Keratinocyte (primary cell): ENCODE data around the gene PHLPP1. TPM values are rescaled to one million over a fixed set of nuclear protein-coding genes. Genes with fewer than 3 reads are reported as not detected.
A peak's percentile ranks its signal among the peaks of the same experiment; 100 is the strongest.

Experiments used
- DNase-seq: peaks from one replicate; pipeline ENCODE4 v3.0.0-alpha.2; 2011; ENCODE audit warnings: low read depth, missing footprints, low spot score
- FAIRE-seq: peaks from 2 replicates; lab custom pipeline; 2011; peaks lifted over from hg19 to GRCh38; lab: Jason Lieb, UNC
- H2AFZ ChIP-seq: 2 replicates; pipeline ENCODE4 v1.6.0; 2012; ENCODE audit warnings: low read length, control low read depth, inconsistent platforms; ENCODE audit not compliant: control insufficient read depth
- H3K27ac ChIP-seq: 2 replicates; pipeline ENCODE4 v1.5.1; 2011; ENCODE audit warnings: low read length; ENCODE audit not compliant: control insufficient read depth, insufficient read depth
- H3K27me3 ChIP-seq: 3 replicates; pipeline ENCODE4 v1.6.0; 2011; ENCODE audit warnings: low read length; ENCODE audit not compliant: control insufficient read depth, insufficient read depth; ENCODE audit errors: extremely low read depth
- H3K36me3 ChIP-seq, 2 experiments: 2 replicates in 1 of 2; 3 replicates in 1 of 2; pipeline ENCODE4 v1.5.1; 2011; ENCODE audit warnings: low read length in 2 of 2, mild to moderate bottlenecking in 1 of 2; ENCODE audit not compliant: control insufficient read depth in 2 of 2, insufficient read depth in 2 of 2; ENCODE audit errors: extremely low read depth in 1 of 2
- H3K4me1 ChIP-seq: 3 replicates; pipeline ENCODE4 v1.5.1; 2011; ENCODE audit warnings: low read length; ENCODE audit not compliant: control insufficient read depth, insufficient read depth; ENCODE audit errors: extremely low read depth
- H3K4me2 ChIP-seq: 3 replicates; pipeline ENCODE4 v1.6.0; 2011; ENCODE audit warnings: low read depth, low read length; ENCODE audit not compliant: control insufficient read depth, insufficient read depth; ENCODE audit errors: extremely low read depth
- H3K4me3 ChIP-seq, 3 experiments: fragments of 200-600 bp in 1 of 3; sonication (generic) in 1 of 3; 2 replicates in 2 of 3; 3 replicates in 1 of 3; pipeline ENCODE4 v1.5.1; 2011 to 2016; ENCODE audit warnings: low read length in 3 of 3, mild to moderate bottlenecking in 3 of 3, control low read depth in 2 of 3, inconsistent platforms in 1 of 3, low read depth in 1 of 3, mixed read lengths in 1 of 3, mixed run types in 1 of 3, moderate library complexity in 1 of 3; ENCODE audit not compliant: control insufficient read depth in 2 of 3, insufficient read depth in 2 of 3; ENCODE audit errors: extremely low read depth in 1 of 3
- H3K79me2 ChIP-seq: 2 replicates; pipeline ENCODE4 v1.6.0; 2012; ENCODE audit warnings: low read length; ENCODE audit not compliant: control insufficient read depth, insufficient read depth
- H3K9ac ChIP-seq: 3 replicates; pipeline ENCODE4 v1.6.0; 2011; ENCODE audit warnings: low read length; ENCODE audit not compliant: control insufficient read depth, insufficient read depth; ENCODE audit errors: extremely low read depth
- H3K9me1 ChIP-seq: 3 replicates; pipeline ENCODE4 v1.6.0; 2011; ENCODE audit warnings: low read length; ENCODE audit not compliant: control insufficient read depth, insufficient read depth; ENCODE audit errors: extremely low read depth
- H3K9me3 ChIP-seq: 2 replicates; pipeline ENCODE4 v1.5.1; 2012; ENCODE audit warnings: low read depth, low read length; ENCODE audit not compliant: control insufficient read depth
- H4K20me1 ChIP-seq: 3 replicates; pipeline ENCODE4 v1.6.0; 2011; ENCODE audit warnings: low read length; ENCODE audit not compliant: control insufficient read depth, insufficient read depth; ENCODE audit errors: extremely low read depth
- EZH2 ChIP-seq: IDR thresholded peaks from one replicate; pipeline ENCODE4 v1.6.1; 2012; ENCODE audit warnings: inconsistent platforms, mild to moderate bottlenecking, low read length, moderate library complexity
- dilution Hi-C: fragments of 300-500 bp; cut with MboI; formaldehyde crosslinking; loops from one replicate; pipeline ENCODE4 v1.7.0; 2020; ENCODE audit warnings: low sequenced_read_pairs; ENCODE audit not compliant: extremely low pct_ligation_motif_present
- polyA plus RNA-seq, 5 experiments: library from polyadenylated mRNA; depleted of rRNA in 3 of 5; stranded (reverse) in 3 of 5; stranded (forward) in 1 of 5; unstranded in 1 of 5; fragments of >200 nt; gene quantifications; 1 replicate in 1 of 5; 2 replicates in 3 of 5; 3 replicates in 1 of 5; pipeline versions ENCODE4 v1.2.1 to v1.2.3, GENCODE V29; 2011 to 2012; ENCODE audit warnings: missing spikeins in 2 of 5, low read depth in 1 of 5, low replicate concordance in 1 of 5
- TF ChIP-seq, protein P1 (sequence below), 3 experiments: IDR thresholded peaks in 1 of 3; conservative IDR thresholded peaks in 1 of 3; optimal IDR thresholded peaks in 1 of 3; 2 replicates in 2 of 3; 3 replicates in 1 of 3; pipeline versions ENCODE3 to v1.5.1; 2011; ENCODE audit warnings: low read length in 3 of 3, mild to moderate bottlenecking in 3 of 3, moderate library complexity in 2 of 3, control low read depth in 1 of 3, inconsistent platforms in 1 of 3; ENCODE audit not compliant: insufficient read depth in 2 of 3; ENCODE audit errors: extremely low read depth in 1 of 3

PHLPP1 gene
- polyA plus RNA-seq, 1 donor (not counting 4 experiments of a cell fraction or from before 2014, with no cell fraction given) = 8.4 TPM

DNA sequence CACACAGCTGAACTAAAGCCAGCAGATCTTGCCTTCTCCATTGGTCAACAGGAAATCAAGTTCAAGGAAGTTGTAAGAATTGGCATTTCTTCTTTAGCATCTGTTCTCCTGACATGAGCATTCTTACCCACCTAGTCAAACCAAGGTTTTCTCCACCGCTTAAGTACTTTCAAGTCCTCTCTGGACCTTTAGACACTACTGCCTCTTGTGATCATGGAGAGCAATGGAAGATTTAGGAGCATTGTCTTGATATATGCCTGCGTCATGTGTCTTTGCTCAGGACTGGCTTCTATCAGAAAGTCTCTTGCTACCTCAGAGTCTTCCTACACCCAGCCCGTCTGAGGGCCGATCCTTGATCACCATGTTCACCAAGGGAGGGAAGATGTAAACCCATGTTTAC is 262.2 kb downstream of the PHLPP1 start:
- Histone ChIP-seq H4K20me1 (no peaks in the 10 kb centered on the region), H3K79me2 (no peaks in the 10 kb centered on the region), H3K9me1 (no peaks in the 10 kb centered on the region), H3K4me1 (peaks cover 10% of the 10 kb centered on the region), H3K9ac (no peak overlapping the region), H3K36me3 (peaks cover 5 to 15% of the 10 kb centered on the region in 2 experiments), H3K9me3 (no peaks in the 10 kb centered on the region), H3K27me3 (no peaks in the 10 kb centered on the region), H3K4me2 (no peak overlapping the region), H3K4me3 (no peak overlapping the region), H3K27ac (no peak overlapping the region), H2AFZ (no peak overlapping the region)
- dilution Hi-C loops = no loop called here
- FAIRE-seq = peak; percentile 5
- DNase-seq = no peak
- TF ChIP-seq, protein P1, sequence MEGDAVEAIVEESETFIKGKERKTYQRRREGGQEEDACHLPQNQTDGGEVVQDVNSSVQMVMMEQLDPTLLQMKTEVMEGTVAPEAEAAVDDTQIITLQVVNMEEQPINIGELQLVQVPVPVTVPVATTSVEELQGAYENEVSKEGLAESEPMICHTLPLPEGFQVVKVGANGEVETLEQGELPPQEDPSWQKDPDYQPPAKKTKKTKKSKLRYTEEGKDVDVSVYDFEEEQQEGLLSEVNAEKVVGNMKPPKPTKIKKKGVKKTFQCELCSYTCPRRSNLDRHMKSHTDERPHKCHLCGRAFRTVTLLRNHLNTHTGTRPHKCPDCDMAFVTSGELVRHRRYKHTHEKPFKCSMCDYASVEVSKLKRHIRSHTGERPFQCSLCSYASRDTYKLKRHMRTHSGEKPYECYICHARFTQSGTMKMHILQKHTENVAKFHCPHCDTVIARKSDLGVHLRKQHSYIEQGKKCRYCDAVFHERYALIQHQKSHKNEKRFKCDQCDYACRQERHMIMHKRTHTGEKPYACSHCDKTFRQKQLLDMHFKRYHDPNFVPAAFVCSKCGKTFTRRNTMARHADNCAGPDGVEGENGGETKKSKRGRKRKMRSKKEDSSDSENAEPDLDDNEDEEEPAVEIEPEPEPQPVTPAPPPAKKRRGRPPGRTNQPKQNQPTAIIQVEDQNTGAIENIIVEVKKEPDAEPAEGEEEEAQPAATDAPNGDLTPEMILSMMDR (optimal IDR thresholded peaks at IDR 0.05 in 1 of 3, IDR thresholded peaks at IDR 0.05 in 1 of 3, conservative IDR thresholded peaks at IDR 0.05 in 1 of 3; ENCODE audit: extremely low read depth in 1 of 3, insufficient read depth in 2 of 3, low read length in 3 of 3) = no peak
- TF ChIP-seq EZH2 = no peak

DNA sequence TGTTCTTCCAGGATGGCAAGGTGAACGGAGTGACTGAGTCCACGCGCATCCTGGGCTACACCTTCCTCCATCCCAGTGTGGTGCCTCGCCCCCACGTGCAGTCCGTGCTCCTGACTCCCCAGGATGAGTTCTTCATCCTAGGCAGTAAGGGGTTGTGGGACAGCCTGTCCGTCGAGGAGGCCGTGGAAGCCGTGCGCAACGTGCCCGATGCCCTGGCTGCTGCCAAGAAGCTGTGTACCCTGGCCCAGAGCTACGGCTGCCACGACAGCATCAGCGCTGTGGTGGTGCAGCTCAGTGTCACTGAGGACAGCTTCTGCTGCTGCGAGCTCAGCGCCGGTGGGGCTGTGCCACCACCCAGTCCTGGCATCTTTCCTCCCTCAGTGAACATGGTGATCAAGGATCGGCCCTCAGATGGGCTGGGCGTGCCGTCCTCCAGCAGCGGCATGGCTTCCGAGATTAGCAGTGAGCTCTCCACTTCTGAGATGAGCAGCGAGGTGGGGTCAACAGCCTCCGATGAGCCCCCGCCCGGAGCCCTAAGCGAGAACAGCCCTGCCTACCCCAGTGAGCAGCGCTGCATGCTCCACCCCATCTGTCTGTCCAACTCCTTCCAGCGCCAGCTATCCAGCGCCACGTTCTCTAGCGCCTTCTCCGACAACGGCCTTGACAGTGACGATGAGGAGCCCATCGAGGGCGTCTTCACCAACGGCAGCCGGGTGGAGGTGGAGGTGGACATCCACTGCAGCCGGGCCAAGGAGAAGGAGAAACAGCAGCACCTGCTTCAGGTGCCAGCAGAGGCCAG is 263.1 kb downstream of the PHLPP1 start:
- peaks cover 10% of the 10 kb centered on the region for H3K4me1 ChIP-seq
- H3K4me3 ChIP-seq = no peak overlapping the region
- dilution Hi-C loops = no loop called here
- H4K20me1 ChIP-seq = no peaks in the 10 kb centered on the region
- H3K9me3 ChIP-seq = no peaks in the 10 kb centered on the region
- no peak for TF ChIP-seq EZH2
- TF ChIP-seq, protein P1 (optimal IDR thresholded peaks at IDR 0.05 in 1 of 3, IDR thresholded peaks at IDR 0.05 in 1 of 3, conservative IDR thresholded peaks at IDR 0.05 in 1 of 3; ENCODE audit: extremely low read depth in 1 of 3, insufficient read depth in 2 of 3, low read length in 3 of 3) = no peak
- DNase-seq = no peak
- no peaks in the 10 kb centered on the region for H3K9me1 ChIP-seq
- no peaks in the 10 kb centered on the region for H3K79me2 ChIP-seq
- no peaks in the 10 kb centered on the region for H3K27me3 ChIP-seq
- H3K9ac ChIP-seq = no peak overlapping the region
- no peak overlapping the region for H2AFZ ChIP-seq
- H3K36me3 ChIP-seq = peaks cover 5 to 15% of the 10 kb centered on the region in 2 experiments
- FAIRE-seq = no peak
- H3K4me2 ChIP-seq = no peak overlapping the region
- H3K27ac ChIP-seq = no peak overlapping the region
